Activated CD8-positive, alpha-beta memory T cell treated with anti-CD3 and anti-CD28 coated beads for 48 hours (primary cell): ENCODE data around the gene AATK.
"Not testable (repeated sequence)": the region's sequence is repeated elsewhere in the genome, so short reads cannot be mapped to it uniquely, and the experiment has no call there.

Source experiments
- DNase-seq, 3 experiments: peaks; one replicate each; pipeline ENCODE4 v3.0.0-alpha.2; 2020; ENCODE audit warnings: low read depth in 2 of 3, low spot score in 2 of 3

The AATK gene

DNA sequence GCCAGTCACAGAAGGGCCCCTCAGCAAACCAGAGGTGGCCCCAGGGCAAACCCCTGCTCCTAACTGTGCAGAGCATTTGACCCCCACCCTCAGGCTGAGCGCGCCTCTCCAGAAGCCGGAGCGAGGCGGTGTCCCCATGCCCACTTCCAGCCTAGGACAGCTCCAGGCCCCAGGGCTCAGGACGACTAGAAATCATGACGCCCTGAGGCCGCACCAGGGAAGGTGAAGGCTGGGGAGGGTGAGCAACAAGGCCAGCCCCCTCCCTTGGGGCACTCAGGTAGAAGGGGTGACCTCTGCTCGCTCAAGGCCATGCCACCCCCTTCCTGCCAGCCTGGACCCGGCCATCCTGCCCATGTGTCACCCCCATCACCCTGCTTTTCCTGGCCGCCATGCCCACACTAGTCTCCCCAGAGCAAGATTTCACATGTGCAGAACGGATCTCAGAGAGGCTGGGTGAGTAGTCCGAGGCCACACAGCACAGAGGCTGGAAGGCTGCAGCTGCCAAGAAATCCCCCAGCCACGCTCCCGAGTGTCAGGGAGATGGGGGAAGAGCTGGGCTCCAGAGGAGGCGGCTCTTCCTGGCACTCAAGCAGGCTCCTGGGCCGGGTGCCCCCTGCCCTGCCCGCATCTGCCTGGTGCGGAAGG lies 2.8 kb downstream of the AATK start:
- no peak for DNase-seq

DNA sequence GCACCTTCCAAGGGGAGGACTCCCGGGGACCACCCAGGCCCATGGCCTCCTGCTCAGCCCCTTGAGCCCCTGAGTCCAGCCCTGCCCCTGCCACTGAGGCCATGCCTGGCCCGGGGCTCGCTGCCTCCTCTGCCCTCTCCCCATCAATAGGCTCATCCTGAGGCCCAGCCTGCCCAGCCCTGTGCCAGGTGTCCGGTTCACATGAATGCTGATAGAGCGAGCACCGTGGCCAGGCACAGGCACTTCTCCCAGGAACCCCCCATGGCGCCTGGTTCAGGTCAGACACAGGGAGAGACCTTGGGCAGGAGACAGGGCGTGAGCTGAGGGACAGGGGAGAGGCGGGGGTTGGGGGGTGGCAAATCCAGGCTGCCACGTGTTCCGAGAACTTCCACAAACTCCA lies 3.5 kb downstream of the AATK start:
- no peak for DNase-seq

GRCh38 chr17:81161972-81162371 lies 4.0 kb downstream of the AATK start:
- DNase-seq, result no peak

DNA sequence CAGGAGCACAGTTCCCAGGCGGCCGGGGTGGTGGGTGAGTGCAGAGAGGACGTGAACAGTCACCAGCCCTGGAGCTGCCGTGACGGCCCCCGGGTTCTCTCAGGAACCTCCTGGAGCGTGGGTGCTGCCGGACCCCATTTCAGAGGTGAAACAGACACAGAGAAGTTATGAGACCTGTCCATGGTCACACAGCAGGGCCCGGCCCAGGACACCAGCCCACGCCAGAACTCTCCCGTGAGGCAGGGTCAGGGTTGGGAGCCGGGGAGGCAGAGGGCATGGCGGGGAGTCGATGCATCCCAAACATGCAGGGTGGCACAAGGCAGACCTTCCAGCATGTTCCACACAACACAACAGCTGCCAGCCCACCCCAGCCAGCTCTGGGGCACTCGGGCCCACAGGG lies 4.5 kb downstream of the AATK start:
- no peak for DNase-seq

GRCh38 chr17:81160747-81161453 lies 5.1 kb downstream of the AATK start:
- DNase-seq, result no peak

DNA sequence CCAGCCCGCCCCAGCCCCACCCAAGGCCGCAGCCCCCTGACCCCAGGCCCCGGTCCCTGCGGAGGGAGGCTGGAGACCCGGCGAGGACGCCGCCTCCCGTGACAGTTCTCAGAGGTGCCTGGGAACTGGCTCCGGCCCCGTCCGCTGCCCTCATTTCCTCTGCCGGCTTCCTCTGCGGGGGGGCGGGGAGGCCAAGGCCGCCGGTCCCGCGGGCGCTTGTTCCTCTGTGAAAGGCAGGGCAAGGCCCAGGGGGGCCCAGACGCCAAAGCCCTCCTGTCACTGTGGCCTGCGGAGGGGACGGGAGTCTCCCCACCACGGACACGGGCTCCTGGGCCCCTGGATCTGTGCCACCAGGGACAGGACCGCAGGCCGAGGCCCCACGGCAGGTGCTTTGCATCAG lies 5.7 kb downstream of the AATK start:
- no peak for DNase-seq

DNA sequence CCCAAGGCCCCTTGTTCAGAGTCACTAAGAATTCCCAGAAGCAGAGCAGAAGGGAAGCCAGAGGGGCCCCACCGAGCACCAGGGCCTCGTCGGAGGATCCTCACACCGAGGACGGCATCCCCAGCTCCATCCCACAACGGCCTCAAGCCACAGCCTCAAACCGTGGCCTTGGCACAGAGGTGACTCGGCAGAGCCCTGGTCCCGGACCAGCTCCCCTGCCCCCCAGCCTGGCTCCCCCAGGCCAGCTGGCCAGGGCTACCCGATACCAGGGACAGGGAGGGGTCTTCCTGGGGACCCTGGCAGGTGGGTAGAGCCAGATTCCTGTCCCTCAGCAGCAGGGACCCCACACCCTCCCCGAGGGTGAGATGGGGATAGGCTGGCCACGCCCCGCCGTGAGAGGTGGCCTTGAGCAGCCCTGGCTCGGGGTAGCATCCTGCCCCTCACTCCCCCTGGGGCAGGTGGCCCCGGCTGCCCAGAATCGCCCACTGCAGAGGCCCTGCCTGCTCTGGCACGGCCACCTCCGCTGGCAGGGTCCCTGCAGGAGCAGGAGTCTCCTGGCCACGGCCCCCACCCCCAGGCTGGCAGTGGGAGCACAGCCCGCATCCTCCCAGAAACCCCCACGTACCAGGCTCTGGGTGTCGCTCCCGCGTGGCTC lies 6.3 kb downstream of the AATK start:
- no peak for DNase-seq

- no peak for DNase-seq
These were observed 7.1 kb downstream of the AATK start for GRCh38 chr17:81158688-81159590.

DNA sequence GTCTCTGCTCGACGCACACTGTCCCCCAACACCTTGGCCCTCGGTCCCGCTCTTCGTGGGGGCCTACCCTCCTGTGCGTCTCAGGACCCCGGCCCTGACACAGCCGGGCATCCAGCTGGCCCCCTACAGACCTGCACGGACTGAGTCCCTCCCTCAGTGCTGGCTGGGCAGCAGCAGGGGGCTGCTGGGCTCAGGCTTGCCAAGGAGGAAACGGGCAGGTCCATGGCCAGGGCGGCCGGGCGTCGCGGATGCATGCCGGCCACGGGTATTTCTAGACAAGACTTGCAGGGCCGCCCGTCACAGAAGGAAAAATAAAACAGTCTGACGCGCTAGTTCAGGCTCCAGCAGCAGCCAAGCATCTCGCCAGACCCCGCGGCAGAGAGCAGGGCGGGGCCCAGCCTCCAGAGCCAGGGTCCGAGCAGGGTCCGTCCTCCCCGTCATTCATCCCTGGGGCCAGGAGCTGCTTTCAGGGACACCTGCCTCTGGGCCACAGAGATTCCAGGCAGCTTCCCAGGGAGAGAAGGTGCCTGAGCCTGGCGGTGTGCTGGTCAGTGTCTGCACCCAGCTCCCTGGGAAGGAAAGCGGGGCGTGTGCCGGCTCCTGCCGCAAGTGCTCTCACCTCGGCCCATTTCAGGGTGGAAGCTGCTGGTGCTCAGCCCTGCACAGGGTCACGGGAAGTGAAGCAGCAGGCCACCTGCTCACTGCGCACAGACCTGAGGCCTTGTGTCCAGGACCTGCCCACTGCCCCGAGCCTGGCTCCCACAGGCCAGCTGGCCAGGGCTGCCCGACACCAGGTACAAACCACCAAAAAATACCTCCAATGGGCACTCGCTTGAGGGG lies 8.0 kb downstream of the AATK start:
- no peak for DNase-seq

DNA sequence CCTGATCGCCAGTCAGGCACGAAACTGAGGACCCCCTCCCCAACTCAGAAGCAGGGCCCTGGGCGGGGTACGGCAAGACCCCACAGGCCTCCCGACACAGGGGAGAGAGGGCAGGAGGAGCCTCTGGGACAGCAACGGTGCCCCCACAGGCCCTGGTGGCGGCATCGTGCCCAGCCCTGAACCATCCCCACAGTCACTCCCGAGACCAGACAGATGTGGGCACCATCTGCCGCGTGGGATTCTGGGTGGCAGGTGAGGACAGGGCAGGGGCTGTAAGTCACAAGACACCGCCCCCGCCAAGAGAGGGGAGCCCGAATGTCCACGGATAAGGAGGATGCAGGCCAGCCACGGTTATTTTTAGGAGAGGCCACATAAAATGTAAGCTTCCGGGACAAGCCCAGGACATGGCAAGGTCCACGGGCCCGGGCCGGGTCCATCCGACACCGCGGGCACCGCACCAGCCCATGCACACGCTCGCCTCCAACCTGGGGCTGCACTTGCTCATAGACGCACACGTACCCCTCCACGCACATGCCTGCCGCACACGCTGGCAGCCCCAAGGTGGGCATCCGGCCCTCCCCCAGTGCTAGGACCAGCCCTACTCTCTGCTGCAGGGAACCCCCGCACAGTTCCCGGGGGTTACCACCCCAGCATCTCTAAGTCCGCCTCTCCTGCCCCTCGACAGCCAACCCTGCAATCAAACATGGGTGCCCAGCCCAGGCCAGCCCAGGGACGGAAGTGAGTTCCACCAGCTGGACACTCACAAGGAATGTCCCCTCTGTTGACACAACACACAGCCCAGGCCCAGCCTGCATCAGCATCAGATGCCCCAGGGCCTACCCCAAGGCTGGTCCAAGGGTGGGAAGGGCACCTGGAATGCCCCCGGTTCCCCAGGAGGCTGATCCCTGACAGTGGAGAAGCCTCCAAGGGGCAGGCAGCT lies 8.9 kb downstream of the AATK start:
- no peak for DNase-seq

GRCh38 chr17:81154961-81155360 lies 11.1 kb downstream of the AATK start:
- DNase-seq, result no peak

DNA sequence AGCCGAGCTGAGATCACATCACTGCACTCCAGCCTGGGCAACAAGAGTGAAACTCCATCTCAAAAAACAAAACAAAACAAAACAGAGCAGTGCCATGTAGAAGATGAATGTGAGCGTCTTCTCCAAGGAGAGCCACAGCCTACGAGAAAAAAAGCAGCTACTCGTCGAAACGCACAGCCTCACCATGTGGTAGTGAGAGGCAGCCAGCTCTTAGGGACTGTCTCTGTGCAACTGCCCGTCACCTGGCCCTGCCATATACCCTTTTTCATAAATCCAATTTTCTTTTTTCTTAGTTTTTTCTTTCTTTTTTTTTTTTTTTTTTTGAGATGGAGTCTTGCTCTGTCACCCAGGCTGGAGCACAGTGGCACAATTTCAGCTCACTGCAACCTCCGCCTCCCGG lies 12.0 kb downstream of the AATK start:
- not testable (repeated sequence) for DNase-seq

DNA sequence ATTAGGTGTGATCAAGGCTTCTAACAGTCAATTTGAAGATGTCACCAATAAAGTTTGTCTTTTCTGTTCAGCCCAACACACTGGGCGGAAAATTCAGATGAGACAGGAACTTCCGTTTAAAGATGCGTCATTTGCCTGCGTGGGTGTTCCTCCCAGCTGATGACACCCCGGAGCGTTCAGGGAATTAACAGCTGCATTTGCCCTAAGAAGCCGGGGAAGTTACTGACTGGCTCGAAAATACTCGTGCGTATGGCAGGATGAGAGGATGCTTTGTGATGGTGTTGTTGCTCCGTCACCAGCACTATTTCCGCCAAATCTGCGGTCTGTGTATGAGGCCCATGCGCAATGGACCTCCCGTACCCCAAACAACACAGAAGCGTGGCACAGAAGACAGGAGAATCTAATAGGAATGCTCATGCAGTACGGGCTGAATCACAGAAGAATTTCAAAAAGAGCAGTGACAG lies 12.6 kb downstream of the AATK start:
- DNase-seq, result no peak

- DNase-seq, result no peak
These were observed 13.7 kb downstream of the AATK start for GRCh38 chr17:81152288-81152828.

DNA sequence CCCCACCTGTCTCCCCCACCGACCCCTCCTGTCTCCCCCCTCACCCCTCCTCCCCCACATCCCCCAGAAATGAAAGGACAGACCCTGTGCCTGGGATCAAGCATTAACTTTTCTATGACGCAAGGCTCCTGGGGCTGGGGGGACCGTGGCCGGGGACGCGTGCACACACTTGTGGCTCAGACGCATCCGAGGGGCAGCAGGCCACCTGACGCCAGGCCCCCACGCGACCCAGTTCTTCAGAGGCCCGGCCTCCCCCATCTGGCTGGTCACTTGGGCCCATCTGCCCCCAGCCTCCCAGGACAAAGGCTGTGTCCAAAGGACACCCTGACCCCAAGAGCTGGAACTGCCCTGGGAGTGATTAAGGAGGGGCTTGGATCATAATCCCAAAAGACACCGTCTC lies 14.7 kb downstream of the AATK start:
- DNase-seq, result no peak

DNA sequence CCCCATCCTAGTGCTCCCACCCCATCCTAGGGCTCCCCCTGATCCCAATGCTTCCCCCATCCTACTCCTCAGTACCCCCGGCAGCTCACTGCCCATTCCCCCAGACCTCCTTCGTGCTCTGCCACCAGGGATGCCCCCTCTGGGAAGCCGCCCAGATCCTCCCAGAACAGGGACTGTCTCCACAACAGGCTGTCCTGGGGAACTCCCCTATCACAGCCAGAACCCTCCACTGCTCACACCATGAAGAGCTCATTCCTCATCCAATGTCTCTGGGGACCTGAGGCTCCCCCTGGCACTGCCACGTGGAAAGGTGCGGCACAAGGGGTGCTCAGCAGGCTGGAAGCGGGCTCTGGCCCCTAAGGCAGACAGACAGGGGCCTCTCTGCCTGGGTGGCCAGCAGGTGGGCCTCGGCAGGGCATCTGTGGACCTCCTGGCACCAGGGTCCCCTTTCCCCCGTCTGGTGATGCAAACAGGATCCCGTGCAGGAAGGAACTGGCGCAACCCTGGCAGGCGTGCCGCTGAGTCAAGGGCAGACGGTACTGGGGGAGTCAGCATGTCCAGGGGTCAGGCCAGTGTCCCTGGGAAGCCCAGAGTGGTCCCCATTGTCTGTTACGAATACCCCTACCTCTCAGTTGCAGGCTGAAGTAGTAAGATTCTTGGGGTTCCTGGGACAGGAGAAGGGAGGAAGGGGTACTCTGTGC lies 15.5 kb downstream of the AATK start:
- no peak for DNase-seq

GRCh38 chr17:81148986-81149533 lies 17.0 kb downstream of the AATK start:
- no peak for DNase-seq

- DNase-seq, result no peak
These were observed 17.4 kb downstream of the AATK start for GRCh38 chr17:81148571-81148970.
